ENCODE results near the gene ADCY1. TPM values are rescaled to one million over a fixed set of nuclear protein-coding genes. Genes with fewer than 3 reads are reported as not detected.
"Not testable (repeated sequence)": the region's sequence is repeated elsewhere in the genome, so short reads cannot be mapped to it uniquely, and the experiment has no call there.

ADCY1 gene
- total RNA-seq, 1 donor from 2014 or later = 19.0 TPM

GRCh38 chr7:45726883-45727282 lies 152.7 kb downstream of the ADCY1 start:
- Mint-ChIP-seq H3K36me3 (peaks cover 22% of the 10 kb centered on the region), H3K9me3 (no peaks in the 10 kb centered on the region), H3K27me3 (no peaks in the 10 kb centered on the region), H3K27ac (no peak overlapping the region), H3K4me3 (no peak overlapping the region), H3K4me1 (ENCODE audit: unreplicated experiment) (peaks cover 6% of the 10 kb centered on the region)
- no peak for DNase-seq (ENCODE audit: extremely low spot score, unreplicated experiment)
- TF ChIP-seq, protein P1, sequence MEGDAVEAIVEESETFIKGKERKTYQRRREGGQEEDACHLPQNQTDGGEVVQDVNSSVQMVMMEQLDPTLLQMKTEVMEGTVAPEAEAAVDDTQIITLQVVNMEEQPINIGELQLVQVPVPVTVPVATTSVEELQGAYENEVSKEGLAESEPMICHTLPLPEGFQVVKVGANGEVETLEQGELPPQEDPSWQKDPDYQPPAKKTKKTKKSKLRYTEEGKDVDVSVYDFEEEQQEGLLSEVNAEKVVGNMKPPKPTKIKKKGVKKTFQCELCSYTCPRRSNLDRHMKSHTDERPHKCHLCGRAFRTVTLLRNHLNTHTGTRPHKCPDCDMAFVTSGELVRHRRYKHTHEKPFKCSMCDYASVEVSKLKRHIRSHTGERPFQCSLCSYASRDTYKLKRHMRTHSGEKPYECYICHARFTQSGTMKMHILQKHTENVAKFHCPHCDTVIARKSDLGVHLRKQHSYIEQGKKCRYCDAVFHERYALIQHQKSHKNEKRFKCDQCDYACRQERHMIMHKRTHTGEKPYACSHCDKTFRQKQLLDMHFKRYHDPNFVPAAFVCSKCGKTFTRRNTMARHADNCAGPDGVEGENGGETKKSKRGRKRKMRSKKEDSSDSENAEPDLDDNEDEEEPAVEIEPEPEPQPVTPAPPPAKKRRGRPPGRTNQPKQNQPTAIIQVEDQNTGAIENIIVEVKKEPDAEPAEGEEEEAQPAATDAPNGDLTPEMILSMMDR (conservative IDR thresholded peaks at IDR 0.05) = no peak

- not testable (repeated sequence) for H3K4me3 Mint-ChIP-seq; H3K27ac Mint-ChIP-seq; H3K4me1 Mint-ChIP-seq (ENCODE audit: unreplicated experiment); H3K9me3 Mint-ChIP-seq; DNase-seq (ENCODE audit: extremely low spot score, unreplicated experiment); H3K27me3 Mint-ChIP-seq
- peaks cover 18% of the 10 kb centered on the region for H3K36me3 Mint-ChIP-seq
Observed at GRCh38 chr7:45731692-45732443, 157.7 kb downstream of the ADCY1 start.

GRCh38 chr7:45738920-45739319 lies 164.8 kb downstream of the ADCY1 start:
- not testable (repeated sequence) for H3K4me1 Mint-ChIP-seq (ENCODE audit: unreplicated experiment); H3K4me3 Mint-ChIP-seq; H3K27me3 Mint-ChIP-seq; H3K9me3 Mint-ChIP-seq; H3K27ac Mint-ChIP-seq; DNase-seq (ENCODE audit: extremely low spot score, unreplicated experiment)
- H3K36me3 Mint-ChIP-seq = peaks cover 36% of the 10 kb centered on the region

GRCh38 chr7:45740573-45740972 lies 166.4 kb downstream of the ADCY1 start:
- H3K36me3 Mint-ChIP-seq = peaks cover 34% of the 10 kb centered on the region
- not testable (repeated sequence) for DNase-seq (ENCODE audit: extremely low spot score, unreplicated experiment); H3K27me3 Mint-ChIP-seq; H3K27ac Mint-ChIP-seq; H3K4me3 Mint-ChIP-seq; H3K9me3 Mint-ChIP-seq; H3K4me1 Mint-ChIP-seq (ENCODE audit: unreplicated experiment)

GRCh38 chr7:45748976-45749375 lies 174.8 kb downstream of the ADCY1 start:
- not testable (repeated sequence) for H3K4me1 Mint-ChIP-seq (ENCODE audit: unreplicated experiment); H3K9me3 Mint-ChIP-seq; H3K27me3 Mint-ChIP-seq; DNase-seq (ENCODE audit: extremely low spot score, unreplicated experiment); H3K4me3 Mint-ChIP-seq; H3K27ac Mint-ChIP-seq
- peaks cover 10% of the 10 kb centered on the region for H3K36me3 Mint-ChIP-seq
- TF ChIP-seq, protein P1 (conservative IDR thresholded peaks at IDR 0.05) = peak; percentile 45

DNA sequence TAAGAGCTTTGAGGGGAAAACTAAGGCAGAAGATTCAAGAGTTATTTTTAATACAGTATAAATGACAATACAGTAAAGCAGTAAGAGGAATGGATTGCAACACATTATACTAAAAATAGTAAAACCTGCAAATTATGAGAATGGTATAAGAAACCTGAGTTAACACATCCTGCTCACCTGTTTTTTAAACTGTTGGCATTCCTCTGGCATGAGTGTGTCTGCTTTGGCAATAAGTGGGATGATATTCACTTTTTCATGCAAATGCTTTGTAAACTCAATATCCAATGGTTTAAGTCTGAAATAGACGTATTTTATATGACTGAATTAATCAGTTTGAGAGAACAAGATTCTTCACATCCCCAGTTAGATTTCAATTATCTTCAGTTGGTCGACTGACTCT lies 177.2 kb downstream of the ADCY1 start:
- peaks cover 10% of the 10 kb centered on the region for H3K36me3 Mint-ChIP-seq
- H3K27ac Mint-ChIP-seq, H3K4me3 Mint-ChIP-seq: not testable (repeated sequence)

DNA sequence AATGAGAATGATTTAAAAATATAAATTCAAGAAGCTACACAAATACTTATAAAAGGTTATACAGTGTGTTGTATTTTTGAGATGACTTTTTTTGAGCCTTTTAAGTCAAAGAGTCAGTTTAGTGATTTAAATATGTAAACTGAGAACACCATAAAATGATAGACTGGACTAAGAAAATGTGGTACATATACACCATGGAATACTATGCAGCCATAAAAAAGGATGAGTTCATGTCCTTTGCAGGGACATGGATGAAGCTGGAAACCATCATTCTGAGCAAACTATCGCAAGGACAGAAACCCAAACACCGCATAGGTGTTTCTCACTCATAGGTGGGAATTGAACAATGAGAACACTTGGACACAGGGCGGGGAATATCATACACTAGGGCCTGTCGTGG lies 182.2 kb downstream of the ADCY1 start:
- not testable (repeated sequence) for H3K27me3 Mint-ChIP-seq; H3K9me3 Mint-ChIP-seq; DNase-seq (ENCODE audit: extremely low spot score, unreplicated experiment); H3K4me3 Mint-ChIP-seq; H3K4me1 Mint-ChIP-seq (ENCODE audit: unreplicated experiment); H3K27ac Mint-ChIP-seq
- peaks cover 13% of the 10 kb centered on the region for H3K36me3 Mint-ChIP-seq

More for the DNA sequence above, 177.2 kb downstream of the ADCY1 start:
- not testable (repeated sequence) for DNase-seq (ENCODE audit: extremely low spot score, unreplicated experiment); H3K9me3 Mint-ChIP-seq; H3K27me3 Mint-ChIP-seq; H3K4me1 Mint-ChIP-seq (ENCODE audit: unreplicated experiment)

DNA sequence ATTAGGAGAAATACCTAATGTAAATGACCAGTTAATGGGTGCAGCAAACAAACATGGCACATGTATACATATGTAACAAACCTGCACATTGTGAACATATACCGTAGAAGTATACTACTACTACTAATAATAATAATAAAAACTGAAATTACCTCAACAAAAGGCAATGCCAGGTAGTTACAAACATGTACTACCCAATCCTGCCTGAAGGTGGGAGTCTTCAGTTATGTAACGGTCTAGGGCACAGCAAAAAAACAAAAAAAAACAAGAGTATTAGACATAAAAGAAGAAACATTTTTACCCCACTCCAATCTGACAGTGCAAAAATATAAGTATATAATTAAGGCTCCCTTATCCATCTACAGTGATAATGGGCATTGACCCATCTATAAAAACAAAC lies 182.6 kb downstream of the ADCY1 start:
- not testable (repeated sequence) for H3K27ac Mint-ChIP-seq; H3K36me3 Mint-ChIP-seq; DNase-seq (ENCODE audit: extremely low spot score, unreplicated experiment); H3K4me1 Mint-ChIP-seq (ENCODE audit: unreplicated experiment); H3K27me3 Mint-ChIP-seq; H3K9me3 Mint-ChIP-seq; H3K4me3 Mint-ChIP-seq
- TF ChIP-seq, protein P1 (conservative IDR thresholded peaks at IDR 0.05) = peak; percentile 61

DNA sequence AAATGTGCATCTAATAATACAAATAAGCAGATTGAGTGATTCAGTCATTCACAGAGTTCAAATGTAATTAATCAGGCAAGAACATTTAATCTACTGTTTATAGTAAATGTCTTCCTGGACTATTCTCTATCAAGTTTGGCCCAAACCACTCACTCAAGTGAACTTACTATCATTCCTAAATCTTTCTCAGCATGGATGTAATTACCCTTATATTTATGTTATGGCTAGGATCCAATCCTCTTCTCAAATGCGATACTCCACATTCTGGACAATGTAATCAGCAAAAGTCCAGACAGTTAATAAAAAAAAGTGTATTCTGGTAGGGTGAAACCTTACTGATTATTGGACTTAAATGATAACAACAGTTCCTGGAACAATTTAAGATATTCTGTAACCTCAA lies 185.3 kb downstream of the ADCY1 start:
- not testable (repeated sequence) for H3K27me3 Mint-ChIP-seq, H3K4me3 Mint-ChIP-seq

DNA sequence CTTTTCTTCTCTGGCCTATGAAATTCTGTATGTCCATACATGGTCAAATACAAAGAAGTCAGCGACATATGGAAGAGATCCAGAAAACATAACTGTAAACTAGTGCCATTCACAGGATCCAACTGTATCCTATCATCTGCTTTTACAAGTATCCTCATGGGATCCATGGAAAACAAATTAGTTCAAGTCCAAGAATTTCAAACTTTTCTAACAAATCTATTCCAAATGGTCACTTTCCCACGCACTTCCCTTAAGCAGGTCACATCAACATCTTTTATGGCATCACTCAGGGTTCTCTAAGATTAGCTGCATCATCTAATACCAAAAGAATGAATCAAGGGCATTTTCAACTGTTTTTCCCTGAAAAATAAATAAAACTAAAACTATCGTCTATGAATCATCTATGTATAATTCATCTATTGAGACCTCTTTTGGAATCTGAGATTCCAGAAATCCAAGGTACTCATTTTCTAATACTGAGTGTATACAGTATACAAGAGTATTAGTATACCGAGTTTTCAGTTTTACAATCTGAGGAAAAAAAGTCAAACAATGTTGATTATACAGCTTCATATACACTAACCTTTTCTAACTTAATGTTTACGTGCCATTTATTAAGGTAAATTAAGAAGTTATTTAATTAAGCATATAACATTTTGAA lies 187.5 kb downstream of the ADCY1 start:
- H3K27ac Mint-ChIP-seq; H3K4me1 Mint-ChIP-seq (ENCODE audit: unreplicated experiment); DNase-seq (ENCODE audit: extremely low spot score, unreplicated experiment); H3K4me3 Mint-ChIP-seq; H3K27me3 Mint-ChIP-seq; H3K36me3 Mint-ChIP-seq; H3K9me3 Mint-ChIP-seq: not testable (repeated sequence)

More for the DNA sequence above, 185.3 kb downstream of the ADCY1 start:
- H3K36me3 Mint-ChIP-seq; H3K4me1 Mint-ChIP-seq (ENCODE audit: unreplicated experiment); H3K9me3 Mint-ChIP-seq; DNase-seq (ENCODE audit: extremely low spot score, unreplicated experiment); H3K27ac Mint-ChIP-seq: not testable (repeated sequence)
